ENCODE results near the gene SLC15A1.

Gene SLC15A1

DNA sequence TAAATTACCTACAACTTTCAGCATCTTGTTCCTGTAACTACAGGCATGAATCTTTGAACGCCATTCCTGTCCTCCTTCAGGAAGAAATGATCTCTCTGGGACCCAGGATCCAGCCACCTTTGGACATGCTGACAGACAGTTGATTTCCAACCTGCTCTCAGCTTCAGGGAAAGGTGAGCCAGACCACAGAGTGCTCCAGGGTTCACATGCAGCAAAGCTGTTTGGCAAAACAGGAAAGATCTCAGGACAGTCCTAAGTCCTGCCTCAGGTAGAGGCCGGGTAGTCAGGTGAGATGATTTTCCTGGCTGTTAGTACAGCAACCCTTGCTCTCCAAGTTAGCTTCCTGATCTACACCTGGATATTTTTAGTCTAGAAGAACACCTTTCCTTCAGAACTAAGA is 9.1 kb downstream of the SLC15A1 start:
- no peak for TF ChIP-seq CTCF (IDR thresholded peaks at IDR 0.05; ENCODE audit: control insufficient read depth, extremely low read depth, insufficient read depth)
- no peak for DNase-seq (ENCODE audit: low read depth)
- no peak overlapping the region for H3K4me3 ChIP-seq (ENCODE audit: low read depth, low read length)

- H3K4me3 ChIP-seq (ENCODE audit: low read depth, low read length), result no peak overlapping the region
- no peak for TF ChIP-seq CTCF (IDR thresholded peaks at IDR 0.05; ENCODE audit: control insufficient read depth, extremely low read depth, insufficient read depth)
- DNase-seq (ENCODE audit: low read depth), result no peak
These were observed 9.5 kb downstream of the SLC15A1 start for GRCh38 chr13:98742961-98743360.

DNA sequence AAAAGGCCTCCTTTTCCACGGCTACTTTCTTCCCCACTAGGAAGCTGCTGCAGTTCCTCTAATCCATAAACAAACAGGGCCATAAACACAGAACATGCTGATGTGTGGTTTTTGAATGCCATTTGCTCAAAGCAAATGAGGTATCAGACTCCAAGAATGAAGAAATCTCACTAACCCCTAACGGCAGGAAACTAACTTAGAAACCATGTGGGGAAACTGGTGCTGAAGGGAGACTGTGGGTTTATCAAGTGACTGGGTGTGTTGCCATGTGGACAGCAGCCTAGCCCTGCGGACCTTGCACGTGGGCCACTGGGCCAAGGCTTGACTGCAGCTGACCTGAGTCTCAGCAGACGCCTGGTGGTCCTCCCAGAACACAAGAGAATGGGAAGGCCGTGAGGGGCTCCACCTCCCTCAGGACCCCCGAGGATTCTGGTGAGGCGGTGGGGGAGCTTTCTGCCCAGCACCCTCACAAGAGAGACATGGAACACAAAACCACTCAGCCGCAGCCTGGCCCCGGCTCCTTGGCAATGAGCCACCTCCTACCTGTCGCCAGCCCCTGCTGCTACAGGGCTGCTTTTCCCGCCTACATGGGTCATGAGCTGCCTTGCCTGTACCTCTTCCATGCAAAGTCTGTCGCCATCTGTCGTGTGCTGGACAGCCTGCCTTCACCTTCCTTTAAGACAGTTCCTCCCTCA is 10.6 kb downstream of the SLC15A1 start:
- no peak for DNase-seq (ENCODE audit: low read depth)

DNA sequence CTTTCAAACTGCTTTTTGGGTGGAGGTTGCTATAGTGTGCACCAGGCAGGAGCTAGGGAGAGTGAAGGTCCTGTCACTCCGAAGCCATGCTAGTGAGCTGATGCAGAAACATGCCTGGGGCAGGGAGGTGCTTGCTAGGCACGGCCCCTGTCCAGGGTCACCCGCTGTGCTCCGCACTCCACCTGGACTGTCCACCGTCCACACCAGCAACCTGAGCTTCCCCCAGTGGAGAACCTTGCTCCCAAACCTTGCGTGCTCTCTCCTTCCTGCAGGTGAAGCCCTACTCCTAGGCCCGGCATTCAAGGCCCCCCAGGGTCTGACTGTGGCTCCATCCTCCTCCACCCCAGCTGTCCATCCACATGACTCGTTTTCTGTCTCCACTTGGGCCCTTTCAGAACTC is 12.3 kb downstream of the SLC15A1 start:
- DNase-seq (ENCODE audit: low read depth), result no peak
- TF ChIP-seq CTCF (IDR thresholded peaks at IDR 0.05; ENCODE audit: control insufficient read depth, extremely low read depth, insufficient read depth), result no peak
- H3K4me3 ChIP-seq (ENCODE audit: low read depth, low read length), result no peak overlapping the region

More for the DNA sequence above, 10.6 kb downstream of the SLC15A1 start:
- TF ChIP-seq CTCF (IDR thresholded peaks at IDR 0.05; ENCODE audit: control insufficient read depth, extremely low read depth, insufficient read depth), result no peak
- H3K4me3 ChIP-seq (ENCODE audit: low read depth, low read length), result no peak overlapping the region

DNA sequence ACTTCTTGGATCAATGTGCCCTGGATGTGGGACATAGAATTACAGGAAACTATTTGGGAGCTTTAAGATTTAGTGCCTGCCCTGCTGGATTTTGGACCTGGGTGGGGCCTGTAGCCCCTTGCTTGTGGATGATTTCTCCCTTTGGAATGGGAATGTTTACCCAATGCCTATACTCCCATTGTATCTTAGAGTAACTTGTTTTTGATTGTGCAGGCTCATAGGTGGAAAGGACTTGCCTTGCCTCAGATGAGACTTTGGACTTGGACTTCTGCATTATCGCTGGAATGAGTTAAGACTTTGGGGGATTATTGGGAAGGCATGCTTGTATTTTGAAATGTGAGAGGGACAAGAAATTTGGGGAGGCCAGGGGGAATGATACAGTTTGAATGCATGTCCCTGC is 13.5 kb downstream of the SLC15A1 start:
- no peak for TF ChIP-seq CTCF (IDR thresholded peaks at IDR 0.05; ENCODE audit: control insufficient read depth, extremely low read depth, insufficient read depth)
- H3K4me3 ChIP-seq (ENCODE audit: low read depth, low read length), result no peak overlapping the region
- no peak for DNase-seq (ENCODE audit: low read depth)

- DNase-seq (ENCODE audit: low read depth), result no peak
- no peak overlapping the region for H3K4me3 ChIP-seq (ENCODE audit: low read depth, low read length)
- TF ChIP-seq CTCF (IDR thresholded peaks at IDR 0.05; ENCODE audit: control insufficient read depth, extremely low read depth, insufficient read depth), result no peak
These were observed 14.3 kb downstream of the SLC15A1 start for GRCh38 chr13:98738213-98738612.

- TF ChIP-seq CTCF (IDR thresholded peaks at IDR 0.05; ENCODE audit: control insufficient read depth, extremely low read depth, insufficient read depth), result no peak
- no peak overlapping the region for H3K4me3 ChIP-seq (ENCODE audit: low read depth, low read length)
- no peak for DNase-seq (ENCODE audit: low read depth)
These were observed 20.5 kb downstream of the SLC15A1 start for GRCh38 chr13:98731925-98732324.
